SK-N-SH (cell line): ENCODE measurements around the gene LCN15. TPM values are rescaled to one million over a fixed set of nuclear protein-coding genes. Genes with fewer than 3 reads are reported as not detected.

ENCODE experiments used
- CTCF ChIA-PET: fragments of 300-600, 350-600 bp; formaldehyde crosslinking; extraction: SDS; loops from one replicate; lab custom pipeline; 2021; lab: Yijun Ruan, JAX
- POLR2A ChIA-PET: fragments of 350-600 bp; sonication (Branson Sonifier 250); formaldehyde crosslinking; extraction: SDS; loops from one replicate; lab custom pipeline; 2020; ENCODE audit warnings: antibody characterized with exemption, inconsistent platforms; lab: Yijun Ruan, JAX
- DNase-seq: peaks from one replicate; pipeline ENCODE4 v3.0.0; 2012
- H2AFZ ChIP-seq: fragments of 200-600 bp; sonication (generic); 2 replicates; pipeline ENCODE4 v1.8.1; 2016; ENCODE audit warnings: antibody characterized with exemption, mild to moderate bottlenecking, low read depth
- H3F3A ChIP-seq: fragments of 200-600 bp; sonication (generic); replicated peaks from 2 replicates; pipeline ENCODE3; 2016; ENCODE audit warnings: antibody characterized with exemption, mild to moderate bottlenecking; ENCODE audit not compliant: insufficient read depth
- H3K27ac ChIP-seq, 2 experiments: fragments of 200-500 bp in 1 of 2; fragments of 200-600 bp in 1 of 2; sonication (Bioruptor generic) in 1 of 2; sonication (generic), shearing (Covaris generic) in 1 of 2; 2 replicates each; pipeline versions ENCODE4 v1.5.1 to v1.6.1; 2014 to 2016; ENCODE audit warnings: low read depth in 2 of 2, inconsistent platforms in 1 of 2, low read length in 1 of 2, mild to moderate bottlenecking in 1 of 2, mixed read lengths in 1 of 2
- H3K27me3 ChIP-seq: fragments of 200-600 bp; sonication (generic), shearing (Covaris generic); 2 replicates; pipeline ENCODE4 v1.6.1; 2016; ENCODE audit warnings: mixed run types; ENCODE audit not compliant: insufficient read depth
- H3K36me3 ChIP-seq, 2 experiments: fragments of 200-500 bp in 1 of 2; fragments of 200-600 bp in 1 of 2; sonication (Bioruptor generic) in 1 of 2; sonication (generic) in 1 of 2; replicated peaks in 1 of 2; 2 replicates each; pipeline versions ENCODE3 to v1.5.1; 2014 to 2016; ENCODE audit warnings: low read length in 1 of 2, mild to moderate bottlenecking in 1 of 2; ENCODE audit not compliant: insufficient read depth in 2 of 2, control insufficient read depth in 1 of 2
- H3K4me1 ChIP-seq, 2 experiments: fragments of 200-500 bp in 1 of 2; fragments of 200-600 bp in 1 of 2; sonication (Bioruptor generic) in 1 of 2; sonication (generic), shearing (Covaris generic) in 1 of 2; 2 replicates each; pipeline versions ENCODE4 v1.5.1 to v1.6.1; 2014 to 2016; ENCODE audit warnings: low read depth in 1 of 2, low read length in 1 of 2, mixed run types in 1 of 2; ENCODE audit not compliant: insufficient read depth in 2 of 2, control insufficient read depth in 1 of 2
- H3K4me2 ChIP-seq: fragments of 200-600 bp; sonication (generic), shearing (Covaris generic); 2 replicates; pipeline ENCODE4 v1.6.1; 2017; ENCODE audit warnings: mixed run types
- H3K4me3 ChIP-seq, 2 experiments: fragments of 200-500 bp in 1 of 2; fragments of 200-600 bp in 1 of 2; sonication (Bioruptor generic) in 1 of 2; sonication (generic), shearing (Covaris generic) in 1 of 2; 2 replicates each; pipeline versions ENCODE4 v1.5.1 to v1.8.1; 2014 to 2016; ENCODE audit warnings: low read depth in 2 of 2, inconsistent platforms in 1 of 2, low read length in 1 of 2, mild to moderate bottlenecking in 1 of 2, mixed read lengths in 1 of 2, moderate library complexity in 1 of 2
- H3K79me2 ChIP-seq: fragments of 200-600 bp; sonication (generic); 2 replicates; pipeline ENCODE4 v1.8.1; 2017; ENCODE audit warnings: mild to moderate bottlenecking; ENCODE audit not compliant: insufficient read depth
- H3K9ac ChIP-seq: fragments of 200-600 bp; sonication (generic); 2 replicates; pipeline ENCODE4 v1.6.1; 2017; ENCODE audit warnings: mixed run types
- H3K9me2 ChIP-seq: fragments of 200-600 bp; sonication (generic); 2 replicates; pipeline ENCODE4 v1.6.1; 2017; ENCODE audit warnings: mixed run types
- H3K9me3 ChIP-seq: fragments of 200-600 bp; sonication (generic); 2 replicates; pipeline ENCODE4 v1.6.1; 2017; ENCODE audit warnings: mixed run types, mild to moderate bottlenecking, moderate library complexity
- H4K20me1 ChIP-seq: fragments of 200-600 bp; sonication (generic); 2 replicates; pipeline ENCODE4 v1.6.1; 2017; ENCODE audit warnings: mild to moderate bottlenecking, mixed run types; ENCODE audit not compliant: insufficient read depth
- FOXJ3 ChIP-seq: sonication (generic); formaldehyde crosslinking; IDR thresholded peaks from 2 replicates; pipeline ENCODE4 v1.5.1; 2020; ENCODE audit warnings: mild to moderate bottlenecking, missing genetic modification reagents
- FOXM1 ChIP-seq: IDR thresholded peaks from 2 replicates; pipeline ENCODE4 v1.4.0; 2012; ENCODE audit warnings: low read depth, mild to moderate bottlenecking
- JUND ChIP-seq: IDR thresholded peaks from 2 replicates; pipeline ENCODE4 v1.4.0; 2012
- MXI1 ChIP-seq: IDR thresholded peaks from 2 replicates; pipeline ENCODE4 v1.6.1; 2012; ENCODE audit warnings: mild to moderate bottlenecking, low read depth, low read length, improper control_type of control experiment
- RFX5 ChIP-seq: IDR thresholded peaks from 2 replicates; pipeline ENCODE4 v1.6.1; 2012; ENCODE audit warnings: mild to moderate bottlenecking, improper control_type of control experiment, low read length
- RXRA ChIP-seq: IDR thresholded peaks from 2 replicates; pipeline ENCODE4 v1.4.0; 2012; ENCODE audit warnings: low read depth, mild to moderate bottlenecking, borderline replicate concordance
- SIN3A ChIP-seq: IDR thresholded peaks from 2 replicates; pipeline ENCODE4 v1.6.1; 2012; ENCODE audit warnings: low read depth, mild to moderate bottlenecking, low read length, moderate library complexity, borderline replicate concordance
- TAF1 ChIP-seq: IDR thresholded peaks from 2 replicates; pipeline ENCODE4 v1.6.1; 2012; ENCODE audit warnings: low read depth, mild to moderate bottlenecking, low read length, moderate library complexity, borderline replicate concordance
- YY1 ChIP-seq: IDR thresholded peaks from 2 replicates; pipeline ENCODE4 v1.4.0; 2012; ENCODE audit warnings: low read depth, mild to moderate bottlenecking
- ZBTB33 ChIP-seq: IDR thresholded peaks from 2 replicates; pipeline ENCODE4 v1.4.0; 2012; ENCODE audit warnings: low read depth, borderline replicate concordance
- WGBS: methylation state at CpG from one replicate; pipeline ENCODE4 v1.1.6; 2017; ENCODE audit warnings: low lambda C conversion rate; 5-methylcytosine and 5-hydroxymethylcytosine counted together
- polyA plus RNA-seq, 3 experiments: library from polyadenylated mRNA; depleted of rRNA; stranded (reverse); fragments of >200 nt; gene quantifications; 2 replicates each; pipeline ENCODE4 v1.2.3, GENCODE V29; 2012
- TF ChIP-seq, protein P1 (sequence below): fragments of 150-350 bp; IDR thresholded peaks from 2 replicates; pipeline ENCODE4 v1.6.1; 2016; ENCODE audit warnings: mild to moderate bottlenecking, low read depth, low read length
- TF ChIP-seq, protein P2 (sequence below): IDR thresholded peaks from 2 replicates; pipeline ENCODE4; 2012
- TF ChIP-seq, protein P3 (sequence below): IDR thresholded peaks from 2 replicates; pipeline ENCODE4 v1.4.0; 2012; ENCODE audit warnings: low read depth, borderline replicate concordance

Gene LCN15
- polyA plus RNA-seq, 1 of the 3 experiments (the other 2 are of a cell fraction): 0.08 TPM

DNA sequence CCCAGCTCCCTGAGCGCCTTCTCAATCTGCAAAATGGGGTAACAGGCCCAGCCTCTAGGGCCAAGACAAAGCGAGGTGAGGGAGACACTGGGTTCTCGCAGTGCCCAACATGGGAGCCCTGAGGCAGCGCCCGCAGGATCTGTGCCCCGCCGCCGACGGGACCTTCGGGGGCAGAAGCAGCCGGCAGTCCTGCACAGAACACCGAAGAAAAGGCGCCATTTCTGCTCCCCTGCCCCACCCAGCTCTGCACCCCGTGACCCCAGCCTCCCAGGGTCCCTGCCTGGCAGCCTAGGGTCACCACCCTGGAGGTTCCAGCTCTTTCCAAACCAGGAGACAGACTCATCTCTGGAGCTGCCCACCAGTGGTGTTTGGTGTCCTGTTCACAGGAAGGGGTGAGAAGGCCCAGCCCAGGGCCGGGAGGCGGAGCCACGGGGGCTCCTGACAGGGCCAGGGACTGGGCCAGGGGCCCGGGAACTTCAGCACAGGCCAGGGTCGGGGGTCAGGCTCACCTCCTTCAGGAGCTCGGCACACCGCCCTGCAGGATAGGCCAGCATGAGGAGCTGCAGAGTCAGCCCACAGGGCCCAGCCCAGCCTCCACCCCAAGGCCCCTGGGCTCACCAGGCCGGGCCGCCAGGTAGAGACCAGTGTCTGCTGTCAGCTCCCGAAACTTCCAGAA is 9.6 kb downstream of the LCN15 start:
- ChIA-PET CTCF (interaction anchor here (0.7 to 1.3 kb wide), 3 partner anchors 10 to 28 kb away, joined by 4 to 6 read pairs (median 4); no protein-coding TSS in a partner anchor), POLR2A (interaction anchor here (0.9 kb wide), 1 partner anchor 26 kb away, joined by 4 read pairs; no protein-coding TSS in a partner anchor)
- peaks cover 0 to 5% of the 10 kb centered on the region in 2 experiments; a peak in 1 of 4 replicates for H3K4me1 ChIP-seq
- no peak overlapping the region for H3K4me3 ChIP-seq
- no peaks in the 10 kb centered on the region for H3K9me3 ChIP-seq
- H3K79me2 ChIP-seq: no peaks in the 10 kb centered on the region
- 84% methylated on average over 14 of the region's 24 CpGs for WGBS
- H3K4me2 ChIP-seq: no peak overlapping the region
- no peaks in the 10 kb centered on the region for H3K36me3 ChIP-seq
- TF ChIP-seq RFX5: no peak
- TF ChIP-seq MXI1: no peak
- no peak for TF ChIP-seq RXRA
- TF ChIP-seq FOXJ3: no peak
- TF ChIP-seq TAF1: no peak
- TF ChIP-seq, protein P1, sequence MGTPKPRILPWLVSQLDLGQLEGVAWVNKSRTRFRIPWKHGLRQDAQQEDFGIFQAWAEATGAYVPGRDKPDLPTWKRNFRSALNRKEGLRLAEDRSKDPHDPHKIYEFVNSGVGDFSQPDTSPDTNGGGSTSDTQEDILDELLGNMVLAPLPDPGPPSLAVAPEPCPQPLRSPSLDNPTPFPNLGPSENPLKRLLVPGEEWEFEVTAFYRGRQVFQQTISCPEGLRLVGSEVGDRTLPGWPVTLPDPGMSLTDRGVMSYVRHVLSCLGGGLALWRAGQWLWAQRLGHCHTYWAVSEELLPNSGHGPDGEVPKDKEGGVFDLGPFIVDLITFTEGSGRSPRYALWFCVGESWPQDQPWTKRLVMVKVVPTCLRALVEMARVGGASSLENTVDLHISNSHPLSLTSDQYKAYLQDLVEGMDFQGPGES: no peak
- no peak for TF ChIP-seq JUND
- TF ChIP-seq YY1: no peak
- no peak for TF ChIP-seq FOXM1
- TF ChIP-seq SIN3A: no peak
- TF ChIP-seq, protein P2, sequence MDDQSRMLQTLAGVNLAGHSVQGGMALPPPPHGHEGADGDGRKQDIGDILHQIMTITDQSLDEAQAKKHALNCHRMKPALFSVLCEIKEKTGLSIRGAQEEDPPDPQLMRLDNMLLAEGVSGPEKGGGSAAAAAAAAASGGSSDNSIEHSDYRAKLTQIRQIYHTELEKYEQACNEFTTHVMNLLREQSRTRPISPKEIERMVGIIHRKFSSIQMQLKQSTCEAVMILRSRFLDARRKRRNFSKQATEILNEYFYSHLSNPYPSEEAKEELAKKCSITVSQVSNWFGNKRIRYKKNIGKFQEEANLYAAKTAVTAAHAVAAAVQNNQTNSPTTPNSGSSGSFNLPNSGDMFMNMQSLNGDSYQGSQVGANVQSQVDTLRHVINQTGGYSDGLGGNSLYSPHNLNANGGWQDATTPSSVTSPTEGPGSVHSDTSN: no peak
- no peak for TF ChIP-seq ZBTB33
- TF ChIP-seq, protein P3, sequence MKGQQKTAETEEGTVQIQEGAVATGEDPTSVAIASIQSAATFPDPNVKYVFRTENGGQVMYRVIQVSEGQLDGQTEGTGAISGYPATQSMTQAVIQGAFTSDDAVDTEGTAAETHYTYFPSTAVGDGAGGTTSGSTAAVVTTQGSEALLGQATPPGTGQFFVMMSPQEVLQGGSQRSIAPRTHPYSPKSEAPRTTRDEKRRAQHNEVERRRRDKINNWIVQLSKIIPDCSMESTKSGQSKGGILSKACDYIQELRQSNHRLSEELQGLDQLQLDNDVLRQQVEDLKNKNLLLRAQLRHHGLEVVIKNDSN: no peak
- H3K27me3 ChIP-seq: no peaks in the 10 kb centered on the region
- H3K9me2 ChIP-seq: no peaks in the 10 kb centered on the region
- peaks cover 3% of the 10 kb centered on the region for H3F3A ChIP-seq
- no peak overlapping the region for H3K9ac ChIP-seq
- H4K20me1 ChIP-seq: no peaks in the 10 kb centered on the region
- H2AFZ ChIP-seq: no peak overlapping the region
- H3K27ac ChIP-seq: no peak overlapping the region
- DNase-seq: no peak
